H1 (cell line): ENCODE results near the gene NMU. TPM values are rescaled to one million over a fixed set of nuclear protein-coding genes. Genes with fewer than 3 reads are reported as not detected.

Experiments
- CTCF ChIA-PET: fragments of 300-600 bp; sonication (Branson Sonifier 250); formaldehyde crosslinking; loops from one replicate; lab custom pipeline; 2021; ENCODE audit not compliant: partially characterized antibody; lab: Charles Lee
- POLR2A ChIA-PET: fragments of 300-600 bp; sonication (Branson Sonifier 250); formaldehyde crosslinking; loops from one replicate; lab custom pipeline; 2021; ENCODE audit warnings: inconsistent platforms; ENCODE audit not compliant: partially characterized antibody; lab: Charles Lee
- DNase-seq, 2 experiments: peaks; one replicate each; pipeline versions ENCODE4 v3.0.0 to v3.0.0-alpha.2; 2010 to 2022; ENCODE audit warnings: low spot score in 2 of 2, low read depth in 1 of 2, mixed read lengths in 1 of 2
- FAIRE-seq: peaks from 2 replicates; lab custom pipeline; 2011; peaks lifted over from hg19 to GRCh38; lab: Jason Lieb, UNC
- H2AFZ ChIP-seq: 2 replicates; pipeline ENCODE4 v1.8.1; 2012; ENCODE audit warnings: low read length, inconsistent platforms
- H2AK5ac ChIP-seq: 2 replicates; pipeline ENCODE4 v1.6.1; 2013; ENCODE audit warnings: low read depth, low read length
- H2BK120ac ChIP-seq: replicated peaks from 2 replicates; pipeline ENCODE3; 2013; ENCODE audit warnings: low read depth, low read length, inconsistent platforms
- H2BK12ac ChIP-seq: 2 replicates; pipeline ENCODE4 v1.6.1; 2013; ENCODE audit warnings: low read depth, low read length
- H2BK15ac ChIP-seq: 2 replicates; pipeline ENCODE4 v1.6.1; 2013; ENCODE audit warnings: low read length
- H2BK20ac ChIP-seq: 2 replicates; pipeline ENCODE4 v1.6.1; 2013; ENCODE audit warnings: low read length
- H2BK5ac ChIP-seq: 2 replicates; pipeline ENCODE4 v1.6.1; 2013; ENCODE audit warnings: low read depth, low read length
- H3K14ac ChIP-seq: 2 replicates; pipeline ENCODE4 v1.6.1; 2013; ENCODE audit warnings: inconsistent platforms; ENCODE audit not compliant: insufficient read length
- H3K18ac ChIP-seq: 2 replicates; pipeline ENCODE4 v1.6.1; 2013; ENCODE audit warnings: low read length; ENCODE audit errors: extremely low read depth
- H3K23ac ChIP-seq: 2 replicates; pipeline ENCODE4 v1.6.1; 2013; ENCODE audit warnings: inconsistent platforms; ENCODE audit not compliant: insufficient read length
- H3K23me2 ChIP-seq: 2 replicates; pipeline ENCODE4 v1.6.1; 2013; ENCODE audit warnings: low read depth, low read length
- H3K27ac ChIP-seq: 2 replicates; pipeline ENCODE4 v1.6.1; 2011; ENCODE audit warnings: low read depth, low read length, inconsistent platforms
- H3K27me3 ChIP-seq, 4 experiments: replicated peaks in 1 of 4; 1 replicate in 1 of 4; 2 replicates in 3 of 4; pipeline versions ENCODE4 v1.6.1 to v1.8.1; 2011 to 2013; ENCODE audit warnings: low read length in 3 of 4, mild to moderate bottlenecking in 3 of 4, inconsistent platforms in 2 of 4, mixed read lengths in 2 of 4, moderate library complexity in 1 of 4; ENCODE audit not compliant: control insufficient read depth in 3 of 4, insufficient read depth in 3 of 4; ENCODE audit errors: extremely low read depth in 1 of 4
- H3K36me3 ChIP-seq, 4 experiments: 2 replicates each; pipeline versions ENCODE4 v1.6.1 to v1.8.1; 2011 to 2013; ENCODE audit warnings: mild to moderate bottlenecking in 4 of 4, low read length in 3 of 4, moderate library complexity in 2 of 4, control low read depth in 1 of 4, inconsistent platforms in 1 of 4; ENCODE audit not compliant: insufficient read depth in 4 of 4, control insufficient read depth in 2 of 4
- H3K4ac ChIP-seq: replicated peaks from 2 replicates; pipeline ENCODE3; 2013; ENCODE audit warnings: low read length, low read depth, mixed read lengths, inconsistent platforms; ENCODE audit not compliant: insufficient read length
- H3K4me1 ChIP-seq, 4 experiments: replicated peaks in 1 of 4; 1 replicate in 1 of 4; 2 replicates in 3 of 4; pipeline versions ENCODE4 v1.6.1 to v1.8.1; 2011 to 2013; ENCODE audit warnings: low read length in 3 of 4, inconsistent platforms in 2 of 4, mixed read lengths in 1 of 4; ENCODE audit not compliant: insufficient read depth in 4 of 4, control insufficient read depth in 3 of 4
- H3K4me2 ChIP-seq, 2 experiments: 2 replicates each; pipeline versions ENCODE4 v1.6.1 to v1.8.1; 2011 to 2013; ENCODE audit warnings: low read depth in 2 of 2, low read length in 2 of 2, control low read depth in 1 of 2, inconsistent platforms in 1 of 2, mild to moderate bottlenecking in 1 of 2; ENCODE audit not compliant: insufficient read depth in 1 of 2
- H3K4me3 ChIP-seq, 4 experiments: fragments of 200-600, 300-600 bp in 1 of 4; sonication (generic), shearing (Covaris generic), sonication (Bioruptor Twin) in 1 of 4; 2 replicates each; pipeline versions ENCODE4 v1.5.1 to v1.8.1; 2011 to 2016; ENCODE audit warnings: low read length in 4 of 4, low read depth in 3 of 4, control low read depth in 2 of 4, inconsistent platforms in 2 of 4, mild to moderate bottlenecking in 2 of 4, mixed read lengths in 1 of 4, moderate library complexity in 1 of 4; ENCODE audit not compliant: insufficient read depth in 2 of 4; ENCODE audit errors: extremely low read depth in 1 of 4
- H3K56ac ChIP-seq: replicated peaks from 2 replicates; pipeline ENCODE3; 2013; ENCODE audit warnings: low read depth, mild to moderate bottlenecking, mixed read lengths, low read length, inconsistent platforms; ENCODE audit not compliant: insufficient read length
- H3K79me1 ChIP-seq: 2 replicates; pipeline ENCODE4 v1.6.1; 2013; ENCODE audit warnings: low read depth, low read length, control low read depth
- H3K79me2 ChIP-seq, 2 experiments: 2 replicates each; pipeline versions ENCODE4 v1.6.1 to v1.8.1; 2012 to 2013; ENCODE audit warnings: low read length in 2 of 2, mild to moderate bottlenecking in 2 of 2, inconsistent platforms in 1 of 2; ENCODE audit not compliant: insufficient read depth in 2 of 2, control insufficient read depth in 1 of 2
- H3K9ac ChIP-seq, 4 experiments: replicated peaks in 1 of 4; 1 replicate in 1 of 4; 2 replicates in 3 of 4; pipeline versions ENCODE4 v1.6.1 to v1.8.1; 2011 to 2013; ENCODE audit warnings: low read depth in 3 of 4, low read length in 3 of 4, control low read depth in 2 of 4, mild to moderate bottlenecking in 2 of 4, moderate library complexity in 2 of 4, inconsistent platforms in 1 of 4; ENCODE audit errors: extremely low read depth in 1 of 4
- H3K9me3 ChIP-seq, 2 experiments: 2 replicates each; pipeline versions ENCODE4 v1.6.1 to v1.8.1; 2012 to 2013; ENCODE audit warnings: mild to moderate bottlenecking in 2 of 2, moderate library complexity in 2 of 2, control low read depth in 1 of 2, inconsistent platforms in 1 of 2, low read depth in 1 of 2, low read length in 1 of 2, mixed read lengths in 1 of 2; ENCODE audit not compliant: insufficient read depth in 2 of 2
- H4K20me1 ChIP-seq, 2 experiments: replicated peaks in 1 of 2; 2 replicates each; pipeline versions ENCODE3 to v1.8.1; 2011 to 2013; ENCODE audit warnings: inconsistent platforms in 2 of 2, low read length in 2 of 2, mild to moderate bottlenecking in 1 of 2; ENCODE audit not compliant: insufficient read depth in 2 of 2, control insufficient read depth in 1 of 2
- H4K5ac ChIP-seq: 2 replicates; pipeline ENCODE4 v1.6.1; 2013; ENCODE audit warnings: low read length, low read depth, mixed read lengths, inconsistent platforms; ENCODE audit not compliant: insufficient read length
- H4K8ac ChIP-seq: 2 replicates; pipeline ENCODE4 v1.8.0; 2013; ENCODE audit warnings: mild to moderate bottlenecking, moderate library complexity, low read length, inconsistent platforms; ENCODE audit not compliant: insufficient read depth; ENCODE audit errors: extremely low read depth
- H4K91ac ChIP-seq: replicated peaks from 2 replicates; pipeline ENCODE3; 2013; ENCODE audit warnings: low read length, mixed read lengths, inconsistent platforms; ENCODE audit not compliant: insufficient read length
- BCL11A ChIP-seq, 2 experiments: IDR thresholded peaks; one replicate each; pipeline ENCODE4 v1.6.1; 2011; ENCODE audit warnings: low read depth in 2 of 2, low read length in 2 of 2, mild to moderate bottlenecking in 2 of 2
- EGR1 ChIP-seq: IDR thresholded peaks from 2 replicates; pipeline ENCODE4 v1.6.1; 2011; ENCODE audit warnings: low read depth, low read length, borderline replicate concordance
- POU5F1 ChIP-seq: IDR thresholded peaks from 2 replicates; pipeline ENCODE4 v1.6.1; 2011; ENCODE audit warnings: low read depth, mild to moderate bottlenecking, low read length, moderate library complexity
- SIRT6 ChIP-seq: IDR thresholded peaks from one replicate; pipeline ENCODE4 v1.7.1; 2012; ENCODE audit warnings: low read length, inconsistent platforms
- SUZ12 ChIP-seq: fragments of 200-600 bp; sonication (generic); IDR thresholded peaks from 2 replicates; pipeline ENCODE4 v1.6.1; 2012; ENCODE audit warnings: mild to moderate bottlenecking, inconsistent platforms, low read length, moderate library complexity, mixed read lengths
- TAF7 ChIP-seq: optimal IDR thresholded peaks from 2 replicates; pipeline ENCODE3; 2011; ENCODE audit warnings: low read depth, mild to moderate bottlenecking, inconsistent platforms, low read length, moderate library complexity, borderline replicate concordance
- ZNF274 ChIP-seq: IDR thresholded peaks from 2 replicates; pipeline ENCODE4 v1.7.0; 2012; ENCODE audit warnings: low read length, borderline replicate concordance; ENCODE audit errors: extremely low read depth
- polyA plus RNA-seq, 7 experiments: library from polyadenylated mRNA; depleted of rRNA in 3 of 7; stranded (reverse) in 5 of 7; unstranded in 2 of 7; fragments of >200 nt in 5 of 7; fragments of 200-250 nt in 2 of 7; gene quantifications; 1 replicate in 5 of 7; 2 replicates in 1 of 7; 4 replicates in 1 of 7; pipeline versions ENCODE4 v1.2.1 to v1.2.3, GENCODE V29; 2011 to 2013; ENCODE audit warnings: missing spikeins in 2 of 7, mixed read lengths in 2 of 7
- total RNA-seq: library from RNA; stranded (reverse); fragmentation: NEBNext Ultra II Directional; extraction: Animal tissue kit (Norgen Biotek cat#: 25700); gene quantifications from 2 replicates; pipeline ENCODE4 v1.2.1, GENCODE V29; 2021
- TF ChIP-seq, protein P1 (sequence below): IDR thresholded peaks from 2 replicates; pipeline ENCODE4 v1.6.1; 2011; ENCODE audit warnings: low read length, improper control_type of control experiment

The NMU gene
- total and polyA plus RNA-seq, 2 of the 8 experiments (the other 6 are each of a cell fraction or from before 2014, with no cell fraction given): 30.5 to 50.4 TPM

DNA sequence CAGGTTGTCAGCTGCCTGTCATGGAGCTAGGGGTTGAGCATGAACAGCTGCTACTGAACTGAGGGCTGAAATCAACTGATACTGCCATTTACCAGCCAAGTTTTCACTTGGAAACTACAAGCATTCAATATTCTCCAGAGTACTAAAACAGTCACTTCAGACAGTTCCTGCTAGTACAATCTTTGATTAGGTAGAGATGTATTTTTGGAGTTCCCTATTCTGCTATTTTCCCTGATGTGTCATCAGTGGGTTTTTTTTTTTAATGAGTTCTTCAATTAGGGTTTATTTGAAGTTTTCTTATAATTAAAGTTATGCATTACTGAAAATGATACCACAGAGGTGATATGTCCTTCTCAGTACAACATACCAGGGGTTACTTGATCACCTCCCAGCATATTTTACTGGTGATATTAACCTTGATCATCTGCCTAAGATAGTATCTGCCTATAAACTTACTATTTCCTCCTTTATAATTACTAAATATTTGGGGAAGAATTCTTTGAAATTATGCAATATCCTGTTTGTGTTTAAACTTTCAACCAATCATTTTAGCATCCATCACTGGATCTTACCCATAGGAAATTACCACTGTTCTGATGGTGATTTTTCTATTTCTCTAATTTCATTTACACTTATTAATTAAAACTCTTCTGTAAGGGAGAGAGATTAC is 57.6 kb downstream of the NMU start:
- no peak for FAIRE-seq
- ChIA-PET POLR2A (no interaction called here), CTCF (interaction anchor here (1.2 kb wide), 1 partner anchor 14 kb away, joined by 5 read pairs; no protein-coding TSS in a partner anchor)
- H3K79me2 ChIP-seq: no peaks in the 10 kb centered on the region
- H3K56ac ChIP-seq: no peak overlapping the region
- no peak overlapping the region for H2BK5ac ChIP-seq
- H3K18ac ChIP-seq: no peak overlapping the region
- H2AFZ ChIP-seq: no peak overlapping the region
- no peak for TF ChIP-seq TAF7
- TF ChIP-seq BCL11A (IDR thresholded peaks at IDR 0.05; ENCODE audit: low read depth in 2 of 2, low read length in 2 of 2): no peak
- TF ChIP-seq SUZ12: no peak
- no peak for TF ChIP-seq EGR1
- TF ChIP-seq POU5F1: no peak
- TF ChIP-seq ZNF274: no peak
- no peak for TF ChIP-seq SIRT6
- TF ChIP-seq, protein P1, sequence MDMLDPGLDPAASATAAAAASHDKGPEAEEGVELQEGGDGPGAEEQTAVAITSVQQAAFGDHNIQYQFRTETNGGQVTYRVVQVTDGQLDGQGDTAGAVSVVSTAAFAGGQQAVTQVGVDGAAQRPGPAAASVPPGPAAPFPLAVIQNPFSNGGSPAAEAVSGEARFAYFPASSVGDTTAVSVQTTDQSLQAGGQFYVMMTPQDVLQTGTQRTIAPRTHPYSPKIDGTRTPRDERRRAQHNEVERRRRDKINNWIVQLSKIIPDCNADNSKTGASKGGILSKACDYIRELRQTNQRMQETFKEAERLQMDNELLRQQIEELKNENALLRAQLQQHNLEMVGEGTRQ: no peak
- TF ChIP-seq, all 59 proteins: peak for 0
- Histone ChIP-seq H4K5ac (no peak overlapping the region), H3K36me3 (no peaks in the 10 kb centered on the region; a peak in 2 of 8 replicates), H4K8ac (no peak overlapping the region), H3K27me3 (no peaks in the 10 kb centered on the region), H3K4me1 (no peaks in the 10 kb centered on the region), H2BK20ac (no peak overlapping the region), H3K79me1 (no peaks in the 10 kb centered on the region), H3K14ac (no peak overlapping the region), H2BK15ac (no peak overlapping the region), H3K4me2 (no peak overlapping the region), H3K4me3 (no peak overlapping the region), H3K9ac (no peak overlapping the region), H4K20me1 (no peaks in the 10 kb centered on the region), H4K91ac (no peak overlapping the region), H3K23me2 (no peaks in the 10 kb centered on the region), H3K27ac (no peak overlapping the region), H2BK120ac (no peak overlapping the region), H2BK12ac (no peak overlapping the region), H2AK5ac (no peak overlapping the region), H3K4ac (no peak overlapping the region), H3K23ac (no peak overlapping the region), H3K9me3 (peaks cover 14 to 20% of the 10 kb centered on the region in 2 experiments)
- no peak for DNase-seq
